Activated naive CD8-positive, alpha-beta T cell treated with anti-CD3 and anti-CD28 coated beads, Interleukin-2, amount 50 U/mL, for 16 hours (primary cell): Measurements from ENCODE around the gene INTS2.
"Not testable (repeated sequence)": the region's sequence is repeated elsewhere in the genome, so short reads cannot be mapped to it uniquely, and the experiment has no call there.

Experiments used
- DNase-seq: peaks from one replicate; pipeline ENCODE4 v3.0.0-alpha.2; 2020; ENCODE audit warnings: low read depth, low spot score

Gene INTS2

DNA sequence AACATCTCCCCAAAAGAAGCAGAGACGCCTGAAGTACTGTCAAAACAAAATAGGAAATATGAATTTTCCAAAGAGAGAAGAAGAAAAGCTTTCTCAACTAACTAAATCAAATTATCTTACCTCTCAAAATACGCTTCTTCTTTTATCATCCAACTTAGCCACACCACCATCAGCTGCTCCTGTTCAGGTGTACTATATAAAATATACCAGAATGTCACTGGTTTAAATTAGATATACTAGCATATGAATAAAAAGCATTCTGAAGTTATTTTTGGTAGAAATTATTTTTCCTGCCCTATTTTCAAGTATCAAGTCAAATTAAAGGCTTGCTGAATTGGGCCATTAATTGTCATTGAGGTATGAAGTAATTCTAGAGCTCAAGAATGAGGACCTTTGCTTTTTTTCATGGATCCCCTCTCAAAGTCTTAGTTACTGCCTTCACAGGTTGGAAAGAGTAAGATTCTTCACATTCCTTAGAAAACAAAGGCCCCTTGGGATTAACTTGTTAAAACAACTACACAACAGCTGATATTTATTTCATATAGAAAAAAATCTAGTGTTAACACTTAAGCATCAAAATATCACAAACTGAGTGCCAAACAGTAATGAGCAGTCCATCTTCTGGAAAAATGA lies 30.1 kb downstream of the INTS2 start:
- DNase-seq: no peak

DNA sequence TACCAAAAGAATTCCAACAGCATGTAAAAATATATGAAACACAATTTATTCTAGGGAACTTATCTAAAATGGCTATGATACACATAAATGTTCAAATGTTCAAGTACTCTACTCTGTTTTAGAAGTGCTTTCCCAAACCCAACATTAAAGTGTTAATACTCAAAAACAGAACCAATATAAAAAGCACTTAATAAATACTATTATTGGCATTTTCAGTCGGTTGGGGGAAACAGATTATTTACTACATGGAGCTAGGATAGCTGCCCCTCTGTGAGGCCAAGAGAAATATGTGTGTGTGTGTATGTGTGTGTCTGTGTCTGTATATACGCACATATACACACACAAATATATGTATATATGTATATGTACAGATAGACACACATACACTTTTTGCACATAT lies 32.4 kb downstream of the INTS2 start:
- no peak for DNase-seq

DNA sequence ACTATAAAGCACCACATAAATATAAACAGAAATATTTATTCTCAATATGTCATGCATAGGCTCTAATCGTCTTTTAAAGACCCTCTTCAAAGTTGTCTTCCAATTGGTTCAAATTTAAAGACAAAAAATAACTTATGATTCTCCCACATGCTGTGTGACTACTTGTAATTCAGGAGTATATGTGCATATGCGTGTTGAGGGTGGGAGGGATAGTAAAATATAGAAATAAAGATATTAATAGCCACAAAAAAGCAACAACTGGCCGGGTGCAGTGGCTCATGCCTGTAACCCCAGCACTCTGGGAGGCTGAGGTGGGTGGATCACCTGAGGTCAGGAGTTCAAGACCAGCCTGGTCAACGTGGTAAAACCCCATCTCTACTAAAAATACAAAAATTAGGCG lies 33.5 kb downstream of the INTS2 start:
- not testable (repeated sequence) for DNase-seq

DNA sequence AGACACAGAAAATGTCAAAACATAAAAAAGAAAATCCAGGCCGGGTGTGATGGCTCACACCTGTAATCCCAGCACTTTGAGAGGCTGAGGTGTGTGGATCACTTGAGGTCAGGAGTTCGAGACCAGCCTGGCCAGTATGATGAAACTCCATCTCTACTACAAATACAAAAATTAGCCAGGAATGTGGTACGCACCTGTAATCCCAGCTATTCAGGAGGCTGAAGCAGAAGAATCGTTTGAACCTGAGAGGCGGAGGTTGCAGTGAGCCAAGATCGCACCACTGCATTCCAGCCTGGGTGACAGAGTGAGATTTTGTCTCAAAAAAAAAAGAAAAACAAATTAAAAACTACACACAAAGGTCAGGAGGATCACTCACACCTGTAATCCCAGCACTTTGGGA lies 40.0 kb downstream of the INTS2 start:
- not testable (repeated sequence) for DNase-seq

DNA sequence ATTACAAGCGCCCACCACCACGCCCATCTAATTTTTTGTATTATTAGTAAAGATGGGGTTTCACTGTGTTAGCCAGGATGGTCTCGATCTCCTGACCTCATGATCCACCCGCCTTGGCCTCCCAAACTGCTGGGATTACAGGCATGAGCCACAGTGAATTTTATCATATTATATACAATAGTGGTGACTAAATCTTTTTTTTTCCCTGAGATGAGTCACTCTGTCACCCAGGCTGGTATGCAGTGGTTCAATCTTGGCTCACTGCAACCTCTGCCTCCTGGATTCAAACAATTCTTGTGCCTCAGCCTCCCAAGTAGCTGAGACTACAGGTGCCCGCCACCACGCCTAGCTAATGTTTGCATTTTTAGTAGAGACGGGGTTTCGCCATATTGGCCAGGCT lies 41.9 kb downstream of the INTS2 start:
- not testable (repeated sequence) for DNase-seq

DNA sequence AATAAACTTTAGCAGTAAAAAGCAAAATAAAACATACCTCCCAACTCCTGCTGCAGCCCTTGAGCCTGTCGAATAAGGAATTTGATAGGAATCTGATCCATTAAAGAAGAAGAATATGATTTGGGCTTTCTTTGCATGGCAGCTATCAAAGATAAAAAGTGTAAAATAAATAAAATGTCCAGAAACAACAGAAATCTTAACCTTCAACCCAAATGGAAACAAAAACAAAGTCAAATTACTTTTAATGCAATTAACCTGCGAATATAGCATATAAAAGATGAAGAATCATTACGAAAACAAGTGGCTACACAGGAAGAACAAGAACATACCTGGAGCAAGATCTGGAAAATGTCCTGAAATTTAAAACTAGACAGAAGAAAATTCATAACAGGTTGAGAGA lies 42.9 kb downstream of the INTS2 start:
- DNase-seq: no peak

DNA sequence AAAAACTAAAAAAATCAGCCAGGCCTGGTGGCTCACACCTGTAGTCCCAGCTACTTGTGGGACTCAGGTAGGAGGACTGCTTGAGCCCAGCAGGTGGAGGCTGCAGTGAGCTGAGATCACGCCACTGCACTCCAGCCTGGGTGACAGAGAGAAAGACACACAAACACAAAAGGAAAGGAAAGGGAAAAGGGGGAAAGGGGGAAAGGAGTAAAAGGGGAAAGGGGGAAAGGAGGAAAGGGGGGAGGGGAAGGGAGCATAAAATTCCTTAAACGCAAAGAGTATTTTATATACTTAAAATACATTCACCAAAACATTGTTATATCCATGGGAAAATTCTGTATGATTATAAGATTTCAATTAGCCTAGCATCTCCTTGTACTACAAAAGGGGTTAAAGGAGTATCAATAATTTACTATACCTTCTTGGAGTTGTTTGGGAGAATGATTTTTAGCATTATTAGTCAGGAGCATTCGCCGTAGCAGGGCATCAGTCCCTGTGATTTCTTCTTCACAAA lies 47.1 kb downstream of the INTS2 start:
- DNase-seq: no peak

DNA sequence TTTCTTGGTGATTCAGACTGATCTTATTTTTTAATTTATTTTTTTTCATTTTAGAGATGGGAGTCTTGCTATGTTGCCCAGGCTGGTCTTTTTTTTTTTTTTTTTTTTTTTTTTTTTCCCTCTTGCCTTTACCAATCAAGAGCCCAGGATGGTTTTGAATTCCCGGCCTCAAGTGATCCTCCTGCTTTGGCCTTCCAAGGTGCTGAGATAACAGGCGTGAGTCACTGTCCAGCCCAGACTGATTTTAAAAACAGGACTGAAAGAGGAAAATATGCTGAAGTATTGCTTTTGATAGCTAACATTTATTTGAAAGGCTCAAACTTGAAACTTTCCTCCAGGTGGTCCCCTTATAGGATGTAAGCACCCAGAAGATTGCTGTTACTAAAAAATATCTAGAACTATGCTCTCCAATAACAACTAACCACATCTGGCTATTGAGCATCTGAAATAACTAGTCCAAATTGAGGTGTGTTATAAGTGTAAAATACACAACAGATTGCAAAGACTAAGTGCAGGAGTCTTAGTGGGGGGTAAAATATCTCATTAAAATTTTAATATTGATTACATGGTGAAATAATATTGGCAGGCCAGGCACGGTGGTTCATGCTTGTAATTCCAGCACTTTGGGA lies 48.7 kb downstream of the INTS2 start:
- DNase-seq: no peak

DNA sequence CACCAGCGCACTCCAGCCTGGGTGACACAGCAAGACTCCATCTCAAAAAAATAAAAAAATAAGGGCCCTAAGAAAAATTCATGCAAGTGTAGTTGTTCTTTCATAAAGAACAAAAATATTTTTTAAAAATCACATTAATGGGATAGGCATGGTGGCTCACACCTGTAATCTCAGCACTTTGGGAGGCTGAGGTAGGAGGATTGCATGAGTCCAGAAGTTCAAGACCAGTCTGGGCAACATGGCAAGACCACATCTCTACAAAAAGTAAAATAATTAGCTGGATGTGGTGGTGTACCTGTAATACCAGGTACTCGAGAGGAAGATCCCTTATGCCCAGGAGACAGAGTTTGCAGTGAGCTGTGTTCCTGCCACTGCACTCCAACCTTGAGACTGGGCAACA lies 49.3 kb downstream of the INTS2 start:
- no peak for DNase-seq

DNA sequence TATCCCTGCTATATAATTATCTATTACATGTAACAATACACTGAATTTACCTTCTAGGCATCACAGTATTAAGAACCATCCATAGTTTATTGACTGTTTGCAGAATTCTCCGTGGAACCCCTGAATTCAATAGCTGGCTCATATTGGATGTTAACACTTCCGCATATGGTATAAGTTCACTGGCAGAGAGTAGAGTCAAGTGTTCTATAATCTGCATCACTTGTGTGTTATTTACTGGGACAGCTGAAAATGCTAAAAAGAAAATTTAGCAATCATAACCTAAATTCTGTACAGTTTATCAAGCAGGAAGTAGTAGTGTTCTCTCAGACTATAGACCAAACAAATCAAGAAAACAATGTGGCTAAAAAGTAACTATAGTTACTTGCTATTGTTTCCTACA lies 49.9 kb downstream of the INTS2 start:
- no peak for DNase-seq

DNA sequence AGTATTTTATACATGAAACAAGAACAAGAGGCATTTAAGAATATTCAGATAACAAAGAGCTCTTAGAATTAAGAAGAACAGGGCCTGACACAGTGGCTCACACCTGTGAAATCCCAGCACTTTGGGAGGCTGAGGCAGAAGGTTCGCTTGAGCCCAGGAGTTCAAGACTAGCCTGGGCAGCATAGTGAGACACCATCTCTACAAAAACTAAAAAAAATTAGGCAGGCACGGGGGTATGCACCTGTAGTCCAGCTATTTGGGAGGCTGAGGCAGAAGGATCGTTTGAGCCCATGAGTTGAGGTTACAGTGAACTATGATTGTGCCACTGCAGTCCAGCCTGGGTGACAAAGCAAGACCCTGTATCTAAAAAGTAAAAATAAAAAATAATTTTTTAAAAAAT lies 52.0 kb downstream of the INTS2 start:
- DNase-seq: no peak

DNA sequence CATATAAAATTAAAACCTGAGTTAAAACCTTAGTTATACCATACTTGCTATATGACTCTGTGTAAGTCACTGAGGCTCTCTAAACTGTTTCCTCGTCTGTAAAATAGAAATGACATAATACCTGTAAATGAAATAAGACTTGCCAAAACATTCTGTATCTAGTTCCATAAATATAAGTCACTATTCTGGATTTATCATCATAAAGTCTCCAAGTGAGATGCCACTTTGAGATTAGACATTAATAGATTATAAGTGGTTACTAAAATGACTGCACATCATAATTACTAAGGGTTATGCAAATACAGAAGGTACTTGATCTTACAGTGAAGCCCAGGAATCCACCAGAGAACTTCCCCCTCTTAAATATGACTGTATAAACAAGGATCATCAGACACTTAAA lies 52.5 kb downstream of the INTS2 start:
- no peak for DNase-seq

DNA sequence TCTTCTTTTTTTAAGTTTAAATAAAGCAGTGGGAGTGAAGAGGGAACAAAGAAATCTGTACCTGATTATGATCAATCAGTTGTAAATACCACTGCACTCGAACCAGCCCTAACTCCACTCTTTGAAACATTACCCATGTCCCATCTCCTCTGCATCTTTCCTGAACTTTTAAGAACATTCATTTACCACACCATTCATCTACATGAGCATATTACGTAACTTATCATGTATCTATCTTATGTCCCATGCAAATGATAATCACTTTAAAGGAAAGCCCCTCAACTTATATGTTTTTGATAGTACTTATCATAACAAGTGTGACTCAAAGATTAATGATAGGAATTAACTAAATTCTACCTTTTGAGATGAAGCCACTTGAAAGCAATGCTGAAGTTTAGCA lies 53.7 kb downstream of the INTS2 start:
- DNase-seq: no peak

DNA sequence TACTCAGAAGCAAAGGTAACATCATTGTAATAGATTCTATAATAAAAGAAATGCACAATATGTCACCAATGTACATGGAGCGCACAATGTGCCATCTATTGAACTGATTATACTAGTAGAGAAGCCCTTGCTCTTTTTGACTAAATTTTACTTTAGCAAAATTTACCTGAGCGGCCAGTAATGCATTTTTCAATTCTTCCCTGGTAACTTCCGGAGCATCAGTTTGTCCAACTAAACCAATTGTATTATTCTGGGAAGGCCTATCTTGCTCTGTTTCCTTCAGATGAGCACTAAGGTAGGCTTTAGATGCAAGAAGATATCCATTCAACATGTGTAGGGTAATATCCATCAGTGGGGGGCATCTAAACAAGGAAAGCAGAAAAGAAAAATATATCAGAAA lies 55.7 kb downstream of the INTS2 start:
- DNase-seq: no peak

DNA sequence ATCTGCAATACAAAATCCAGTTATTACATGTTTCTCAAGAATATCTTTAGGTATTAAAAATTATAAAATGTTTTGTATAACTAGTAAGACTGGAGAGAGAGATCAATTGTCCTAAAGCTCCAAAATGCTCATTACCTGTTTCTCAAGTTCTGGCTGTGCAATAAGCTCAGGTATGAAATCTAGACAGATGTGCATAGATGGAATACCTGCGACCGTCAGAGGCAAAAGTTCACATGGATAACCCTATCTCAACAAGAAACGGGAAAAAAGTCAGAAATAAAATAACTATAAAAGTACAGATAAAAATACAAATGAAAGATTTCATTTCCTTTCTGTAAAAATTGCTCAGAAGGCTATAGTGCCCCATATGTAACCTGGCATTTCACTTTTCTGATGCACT lies 58.6 kb downstream of the INTS2 start:
- no peak for DNase-seq

DNA sequence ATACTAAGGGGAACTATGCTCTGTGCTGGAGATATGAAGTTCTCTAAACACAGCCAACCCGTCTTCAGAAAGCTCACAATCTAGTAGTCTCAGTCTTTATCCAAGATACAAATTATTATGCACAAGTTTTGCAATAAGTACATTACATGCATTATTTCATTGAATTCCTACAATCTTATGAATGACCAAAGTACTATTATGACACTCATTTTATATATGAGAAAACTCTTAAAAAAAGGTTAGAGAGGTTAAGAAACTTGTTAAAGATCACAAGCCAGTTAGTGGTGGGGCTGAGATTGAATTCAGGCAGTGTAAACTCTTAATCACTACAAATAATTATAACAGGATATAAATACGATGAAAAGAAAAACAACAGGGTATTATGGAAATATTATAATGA lies 59.7 kb downstream of the INTS2 start:
- DNase-seq: no peak

DNA sequence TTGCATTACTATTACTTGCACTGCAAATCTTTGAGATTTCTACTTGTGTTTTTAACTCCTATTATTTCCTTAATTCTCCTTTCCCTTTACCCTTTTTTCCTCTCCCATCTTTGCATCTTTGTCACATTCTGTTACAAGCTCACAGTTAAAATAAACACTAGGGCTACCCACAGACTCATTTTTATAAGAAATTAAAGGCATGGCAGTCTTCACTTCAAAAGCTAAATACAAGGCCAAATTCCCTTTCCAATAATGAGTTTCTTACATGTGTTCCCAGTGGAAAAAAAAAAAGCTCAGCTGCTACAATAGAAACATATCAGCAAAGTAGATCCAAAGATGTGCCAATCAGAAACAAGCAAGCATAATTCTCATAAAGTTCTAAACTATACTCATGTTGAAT lies 60.7 kb downstream of the INTS2 start:
- no peak for DNase-seq

DNA sequence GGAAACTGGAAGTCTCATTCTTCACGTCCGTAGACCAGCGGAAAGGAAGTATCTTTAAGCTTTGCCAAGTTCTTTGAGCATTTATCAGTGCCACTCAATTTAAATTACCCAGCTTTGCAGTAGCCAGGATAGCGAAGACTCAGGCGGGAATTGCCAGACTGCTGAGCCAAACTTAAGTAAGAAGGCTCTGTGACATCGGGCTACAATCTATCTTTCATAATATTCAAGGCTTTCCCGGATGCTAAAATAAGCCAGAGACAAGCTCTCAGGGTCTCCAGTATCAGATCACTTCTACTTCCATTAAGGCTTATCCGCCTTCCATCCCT lies 64.0 kb downstream of the INTS2 start:
- no peak for DNase-seq

DNA sequence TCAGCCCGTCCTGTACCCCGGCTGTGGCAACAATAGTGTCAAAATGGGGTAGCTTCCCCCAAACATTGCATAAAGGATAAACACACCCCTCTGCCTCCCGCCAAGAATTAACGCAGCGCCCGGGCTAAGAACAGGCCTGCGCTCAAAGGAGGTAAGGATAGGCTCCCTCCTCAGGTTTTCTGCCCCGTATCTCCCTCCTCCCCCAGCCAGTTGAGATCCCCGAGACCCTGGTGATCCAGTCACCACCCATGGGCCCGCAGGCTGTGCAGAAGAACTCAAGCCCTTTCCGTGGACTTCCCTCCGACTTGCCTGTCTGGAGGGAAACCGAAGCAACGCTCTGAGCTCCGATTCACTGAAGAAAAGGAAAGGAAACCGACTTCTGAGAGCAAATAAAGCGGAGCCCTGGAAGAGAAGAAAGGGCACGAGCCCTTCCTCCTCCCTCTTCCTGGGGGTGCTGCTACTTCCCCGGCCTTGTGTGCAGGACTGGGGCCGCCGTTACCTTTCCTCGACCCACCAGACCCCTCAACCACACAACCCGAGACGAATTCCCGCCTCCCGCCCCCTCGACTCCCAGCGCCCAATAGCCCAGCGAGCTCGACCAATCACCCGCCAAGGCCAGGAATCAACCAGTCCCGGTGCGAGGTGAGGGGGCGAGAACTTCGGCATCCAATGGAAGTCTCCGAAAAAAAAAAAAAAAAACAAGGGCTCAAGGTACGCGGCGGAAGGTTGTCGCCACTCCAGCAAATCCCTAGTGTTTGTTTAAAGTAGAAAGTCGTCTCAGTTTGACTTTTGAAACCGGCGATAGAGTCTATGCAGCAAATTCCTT lies 64.6 kb downstream of the INTS2 start, which contains the start of gene BRIP1:
Gene BRIP1 (minus strand): TSS at position 554 of the 826 bp plus-strand sequence. CDS start 1,989 bp downstream, outside the sequence.
- peak; percentile 79 for DNase-seq

DNA sequence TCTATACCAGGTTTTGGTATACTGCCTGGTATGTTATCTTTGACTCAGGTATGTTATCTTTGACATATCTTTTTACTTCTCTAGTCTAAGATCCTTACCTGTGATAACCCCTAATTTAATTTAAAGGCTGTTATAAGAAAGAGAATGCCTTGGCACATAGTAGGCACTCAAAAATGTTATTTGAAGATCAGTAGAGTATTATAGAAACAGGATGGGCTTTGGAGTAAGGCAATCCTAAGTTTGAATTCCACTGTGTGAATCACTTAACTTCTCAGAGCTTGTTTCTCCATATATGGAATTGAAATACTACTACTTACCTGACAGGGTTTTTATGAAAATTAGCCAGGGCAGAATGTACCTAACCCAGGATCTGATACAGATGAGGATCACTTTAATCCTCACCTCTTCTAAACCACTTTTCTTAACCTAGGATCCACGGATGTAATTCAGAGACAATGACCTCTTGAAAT lies 65.6 kb downstream of the INTS2 start:
- DNase-seq: no peak

DNA sequence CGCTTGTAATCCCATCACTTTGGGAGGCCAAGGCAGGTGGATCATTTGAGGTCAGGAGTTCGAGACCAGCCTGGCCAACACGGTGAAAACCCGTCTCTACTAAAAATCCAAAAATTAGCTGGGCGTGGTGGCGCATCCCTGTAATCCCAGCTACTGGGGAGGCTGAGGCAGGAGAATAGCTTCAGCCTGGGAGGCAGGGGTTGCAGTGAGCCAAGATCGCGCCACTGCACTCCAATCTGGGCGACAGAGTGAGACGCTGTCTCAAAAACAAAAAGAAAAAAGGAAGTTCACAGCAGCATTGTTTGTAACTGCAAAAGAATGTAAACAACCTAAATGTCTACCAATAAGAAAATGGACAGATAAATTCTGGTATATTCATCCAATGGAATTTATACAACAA lies 67.4 kb downstream of the INTS2 start:
- not testable (repeated sequence) for DNase-seq

DNA sequence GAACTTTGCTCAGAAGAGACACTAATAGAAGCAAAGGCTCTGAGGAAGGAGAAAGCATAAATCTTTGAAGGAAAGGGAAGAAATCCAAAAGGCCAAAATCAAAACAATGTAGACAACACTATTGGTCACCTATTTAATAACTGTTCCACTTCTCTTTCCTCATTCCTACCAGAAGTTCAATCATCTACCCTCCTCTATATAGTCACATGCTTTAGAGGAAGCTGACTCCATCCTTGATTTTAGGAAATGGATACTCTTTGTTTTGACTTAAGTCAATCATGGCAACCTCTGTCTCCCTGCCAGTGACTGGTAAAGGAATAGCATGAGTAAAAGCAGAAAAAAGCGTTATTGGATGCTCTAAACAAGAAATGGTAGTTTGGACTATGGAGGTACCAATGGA lies 71.7 kb downstream of the INTS2 start:
- DNase-seq: no peak

DNA sequence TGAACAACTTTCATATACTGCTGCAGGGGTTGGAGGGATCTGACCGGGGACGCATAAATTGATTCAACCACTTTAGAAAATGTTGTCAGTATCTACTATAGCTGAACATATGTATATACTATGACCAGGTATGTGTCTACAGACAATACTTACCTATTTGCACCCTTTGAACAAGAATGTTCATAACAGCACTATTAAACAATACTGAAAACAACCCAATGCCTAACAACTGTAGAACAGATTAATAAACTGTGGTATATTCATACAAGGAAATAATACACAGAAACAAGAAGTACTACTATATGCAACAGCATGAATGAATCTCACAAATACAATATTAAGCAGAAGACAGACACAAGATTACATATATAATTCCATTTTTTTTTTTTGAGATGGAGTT lies 74.9 kb downstream of the INTS2 start:
- DNase-seq: no peak
